GM23338 (cell line): ENCODE data around the gene EP400. TPM values are rescaled to one million over a fixed set of nuclear protein-coding genes. Genes with fewer than 3 reads are reported as not detected.

Experiments used
- ATAC-seq: fragments of 200-7000 bp; cut with Tn5 transposase; 3 replicates; pipeline ENCODE4 v1.9.1; 2020
- DNase-seq: peaks from one replicate; pipeline ENCODE4 v3.0.0-alpha.2; 2015; ENCODE audit warnings: low spot score
- H2AFZ ChIP-seq: fragments of 200-600 bp; sonication (generic); 2 replicates; pipeline ENCODE4 v1.8.0; 2016; ENCODE audit warnings: antibody characterized with exemption, mild to moderate bottlenecking, moderate library complexity
- H3F3A ChIP-seq: fragments of 200-600 bp; sonication (generic); replicated peaks from 2 replicates; pipeline ENCODE4 v1.8.0; 2017; ENCODE audit warnings: antibody characterized with exemption, mixed run types, low read depth
- H3K27ac ChIP-seq: fragments of 200-600 bp; sonication (generic); 2 replicates; pipeline ENCODE4 v1.6.1; 2016; ENCODE audit warnings: low read depth
- H3K27me3 ChIP-seq: fragments of 200-600 bp; sonication (generic); 2 replicates; pipeline ENCODE4 v1.8.0; 2016; ENCODE audit warnings: mild to moderate bottlenecking, mixed run types, moderate library complexity; ENCODE audit not compliant: insufficient read depth
- H3K36me3 ChIP-seq: fragments of 200-600 bp; sonication (generic); 2 replicates; pipeline ENCODE4 v1.8.0; 2016; ENCODE audit warnings: mild to moderate bottlenecking; ENCODE audit not compliant: insufficient read depth
- H3K4me1 ChIP-seq: fragments of 200-600 bp; sonication (generic); 2 replicates; pipeline ENCODE4 v1.8.0; 2016; ENCODE audit warnings: mild to moderate bottlenecking, moderate library complexity; ENCODE audit not compliant: insufficient read depth
- H3K4me2 ChIP-seq: fragments of 200-600 bp; sonication (generic); 2 replicates; pipeline ENCODE4 v1.7.1; 2017; ENCODE audit warnings: mixed run types
- H3K4me3 ChIP-seq: fragments of 200-600 bp; sonication (generic); 2 replicates; pipeline ENCODE4 v1.6.1; 2016; ENCODE audit warnings: mixed run types
- H3K79me2 ChIP-seq: fragments of 200-600 bp; sonication (generic); replicated peaks from 2 replicates; pipeline ENCODE4 v1.8.0; 2017; ENCODE audit warnings: mild to moderate bottlenecking; ENCODE audit not compliant: insufficient read depth
- H3K9me2 ChIP-seq: fragments of 200-600 bp; sonication (generic); 2 replicates; pipeline ENCODE4 v1.8.0; 2017; ENCODE audit not compliant: insufficient read depth
- H4K20me1 ChIP-seq: fragments of 200-600 bp; sonication (generic); replicated peaks from 2 replicates; pipeline ENCODE4 v1.8.0; 2017; ENCODE audit warnings: mild to moderate bottlenecking; ENCODE audit not compliant: insufficient read depth
- H3K27ac Mint-ChIP-seq: 2 replicates; pipeline ENCODE4 v1.8.0; 2020; ENCODE audit warnings: inconsistent platforms, mild to moderate bottlenecking, moderate library complexity, mixed read lengths
- H3K27me3 Mint-ChIP-seq: 3 replicates; pipeline ENCODE4 v1.8.0; 2022; ENCODE audit warnings: low read depth, mild to moderate bottlenecking, moderate library complexity, mixed read lengths, inconsistent platforms; ENCODE audit not compliant: insufficient read depth, poor library complexity
- H3K36me3 Mint-ChIP-seq: 3 replicates; pipeline ENCODE4 v1.8.0; 2021; ENCODE audit warnings: low read depth, mild to moderate bottlenecking, inconsistent platforms, moderate library complexity, mixed read lengths
- H3K4me1 Mint-ChIP-seq: 3 replicates; pipeline ENCODE4 v1.8.0; 2020; ENCODE audit warnings: mild to moderate bottlenecking, inconsistent platforms, mixed read lengths
- H3K4me3 Mint-ChIP-seq: 3 replicates; pipeline ENCODE4 v1.8.0; 2021; ENCODE audit warnings: moderate library complexity, mild to moderate bottlenecking, inconsistent platforms, mixed read lengths
- H3K9me3 Mint-ChIP-seq: 3 replicates; pipeline ENCODE4 v1.8.0; 2020; ENCODE audit warnings: moderate library complexity, mild to moderate bottlenecking, inconsistent platforms, mixed read lengths
- CREB1 ChIP-seq: fragments of 250-450 bp; sonication (Bioruptor Pico); IDR thresholded peaks from 2 replicates; pipeline ENCODE4 v1.5.0; 2020; ENCODE audit warnings: low read depth, mild to moderate bottlenecking, moderate library complexity
- EZH2 ChIP-seq: fragments of 200-600 bp; sonication (generic); IDR thresholded peaks from one replicate; pipeline ENCODE4 v1.8.0; 2017; ENCODE audit warnings: antibody characterized with exemption, mild to moderate bottlenecking, low read depth; ENCODE audit not compliant: unreplicated experiment
- EZH2phosphoT487 ChIP-seq: fragments of 200-600 bp; sonication (generic); IDR thresholded peaks from one replicate; pipeline ENCODE4 v1.8.1; 2018; ENCODE audit warnings: antibody characterized with exemption; ENCODE audit not compliant: unreplicated experiment
- JUNB ChIP-seq: IDR thresholded peaks from one replicate; pipeline ENCODE4 v1.6.1; 2016; ENCODE audit warnings: antibody characterized with exemption; ENCODE audit not compliant: unreplicated experiment
- NANOG ChIP-seq: IDR thresholded peaks from 2 replicates; pipeline ENCODE4 v1.6.1; 2016; ENCODE audit warnings: antibody characterized with exemption, borderline replicate concordance
- POLR2AphosphoS5 ChIP-seq: IDR thresholded peaks from 2 replicates; pipeline ENCODE4 v1.6.1; 2016; ENCODE audit warnings: antibody characterized with exemption, low read depth
- STAT1 ChIP-seq: IDR thresholded peaks from one replicate; pipeline ENCODE4 v1.6.1; 2016; ENCODE audit warnings: antibody characterized with exemption; ENCODE audit not compliant: unreplicated experiment
- ZNF114 ChIP-seq: fragments of 250-450 bp; sonication (Bioruptor Pico); IDR thresholded peaks from 2 replicates; pipeline ENCODE4 v1.5.0; 2020; ENCODE audit warnings: mild to moderate bottlenecking, moderate library complexity
- ZNF331 ChIP-seq: fragments of 250-450 bp; sonication (Bioruptor Pico); IDR thresholded peaks from 2 replicates; pipeline ENCODE4 v1.5.0; 2020; ENCODE audit warnings: low read depth, mild to moderate bottlenecking, moderate library complexity
- polyA plus RNA-seq: library from polyadenylated mRNA; unstranded; fragments of >200 nt; fragmentation: Nextera tagmentation; extraction: Ambion mirVana; gene quantifications from 2 replicates; pipeline ENCODE4 v1.2.1, GENCODE V29; 2016
- total RNA-seq: library from RNA; depleted of rRNA; stranded (reverse); fragments of >200 nt; shearing (Covaris generic); gene quantifications from 2 replicates; pipeline ENCODE4 v1.2.3, GENCODE V29; 2014
- TF ChIP-seq, protein P1 (sequence below): IDR thresholded peaks from one replicate; pipeline ENCODE4 v1.6.1; 2018; ENCODE audit warnings: antibody characterized with exemption; ENCODE audit not compliant: unreplicated experiment
- TF ChIP-seq, protein P2 (sequence below), 2 experiments: fragments of 200-600 bp in 1 of 2; sonication (generic) in 1 of 2; conservative IDR thresholded peaks; 2 replicates each; pipeline versions ENCODE4 v1.5.1 to v1.6.1; 2016 to 2017; ENCODE audit warnings: antibody characterized with exemption in 2 of 2, low read depth in 2 of 2, mild to moderate bottlenecking in 2 of 2, moderate library complexity in 1 of 2
- TF ChIP-seq, protein P3 (sequence below): IDR thresholded peaks from 2 replicates; pipeline ENCODE4 v1.6.1; 2016; ENCODE audit warnings: antibody characterized with exemption

Gene EP400
- total and polyA plus RNA-seq, 2 experiments from 2014 or later = 26.3 to 57.2 TPM

DNA sequence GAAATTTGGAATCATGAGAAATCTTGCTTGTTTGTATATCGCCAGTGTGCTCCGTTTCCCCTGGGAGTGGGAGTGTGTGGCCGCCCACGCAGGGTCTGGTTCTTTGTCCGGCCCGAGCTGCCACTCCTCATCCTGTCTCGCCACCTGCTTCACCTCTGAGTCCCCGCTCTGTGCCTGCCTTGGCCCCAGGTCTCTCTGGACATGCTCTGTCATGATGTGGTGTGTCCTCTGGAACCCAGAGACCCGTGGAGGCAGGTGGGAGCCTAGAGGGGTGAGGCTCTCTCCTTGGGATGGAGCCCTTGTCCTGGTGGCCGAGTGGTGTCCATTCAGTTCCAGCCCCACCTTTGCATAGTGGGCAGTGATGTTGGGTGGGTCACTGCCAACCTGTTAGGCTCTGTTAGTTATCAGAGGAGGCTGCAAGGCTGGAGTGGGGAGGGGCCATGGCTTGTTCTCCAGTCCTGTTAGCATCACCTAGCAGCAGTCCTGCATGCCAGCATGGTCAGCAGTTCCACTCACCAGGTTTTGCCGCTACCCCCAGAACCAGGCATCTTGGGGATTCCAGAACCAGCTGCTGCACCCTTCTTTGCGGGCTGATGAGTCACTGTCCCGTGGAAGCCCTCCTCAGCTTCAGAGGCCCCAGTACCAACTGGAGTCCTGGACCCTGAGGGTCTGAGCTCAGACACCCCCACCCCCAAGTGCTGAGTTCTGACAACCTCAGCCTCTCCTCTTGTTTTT lies 76.5 kb downstream of the EP400 start (continued):
- TF ChIP-seq STAT1 (no peak), EZH2 (no peak), ZNF114 (CRISPR knock-in tag) (no peak)
- TF ChIP-seq, protein P1, sequence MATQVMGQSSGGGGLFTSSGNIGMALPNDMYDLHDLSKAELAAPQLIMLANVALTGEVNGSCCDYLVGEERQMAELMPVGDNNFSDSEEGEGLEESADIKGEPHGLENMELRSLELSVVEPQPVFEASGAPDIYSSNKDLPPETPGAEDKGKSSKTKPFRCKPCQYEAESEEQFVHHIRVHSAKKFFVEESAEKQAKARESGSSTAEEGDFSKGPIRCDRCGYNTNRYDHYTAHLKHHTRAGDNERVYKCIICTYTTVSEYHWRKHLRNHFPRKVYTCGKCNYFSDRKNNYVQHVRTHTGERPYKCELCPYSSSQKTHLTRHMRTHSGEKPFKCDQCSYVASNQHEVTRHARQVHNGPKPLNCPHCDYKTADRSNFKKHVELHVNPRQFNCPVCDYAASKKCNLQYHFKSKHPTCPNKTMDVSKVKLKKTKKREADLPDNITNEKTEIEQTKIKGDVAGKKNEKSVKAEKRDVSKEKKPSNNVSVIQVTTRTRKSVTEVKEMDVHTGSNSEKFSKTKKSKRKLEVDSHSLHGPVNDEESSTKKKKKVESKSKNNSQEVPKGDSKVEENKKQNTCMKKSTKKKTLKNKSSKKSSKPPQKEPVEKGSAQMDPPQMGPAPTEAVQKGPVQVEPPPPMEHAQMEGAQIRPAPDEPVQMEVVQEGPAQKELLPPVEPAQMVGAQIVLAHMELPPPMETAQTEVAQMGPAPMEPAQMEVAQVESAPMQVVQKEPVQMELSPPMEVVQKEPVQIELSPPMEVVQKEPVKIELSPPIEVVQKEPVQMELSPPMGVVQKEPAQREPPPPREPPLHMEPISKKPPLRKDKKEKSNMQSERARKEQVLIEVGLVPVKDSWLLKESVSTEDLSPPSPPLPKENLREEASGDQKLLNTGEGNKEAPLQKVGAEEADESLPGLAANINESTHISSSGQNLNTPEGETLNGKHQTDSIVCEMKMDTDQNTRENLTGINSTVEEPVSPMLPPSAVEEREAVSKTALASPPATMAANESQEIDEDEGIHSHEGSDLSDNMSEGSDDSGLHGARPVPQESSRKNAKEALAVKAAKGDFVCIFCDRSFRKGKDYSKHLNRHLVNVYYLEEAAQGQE = no peak

DNA sequence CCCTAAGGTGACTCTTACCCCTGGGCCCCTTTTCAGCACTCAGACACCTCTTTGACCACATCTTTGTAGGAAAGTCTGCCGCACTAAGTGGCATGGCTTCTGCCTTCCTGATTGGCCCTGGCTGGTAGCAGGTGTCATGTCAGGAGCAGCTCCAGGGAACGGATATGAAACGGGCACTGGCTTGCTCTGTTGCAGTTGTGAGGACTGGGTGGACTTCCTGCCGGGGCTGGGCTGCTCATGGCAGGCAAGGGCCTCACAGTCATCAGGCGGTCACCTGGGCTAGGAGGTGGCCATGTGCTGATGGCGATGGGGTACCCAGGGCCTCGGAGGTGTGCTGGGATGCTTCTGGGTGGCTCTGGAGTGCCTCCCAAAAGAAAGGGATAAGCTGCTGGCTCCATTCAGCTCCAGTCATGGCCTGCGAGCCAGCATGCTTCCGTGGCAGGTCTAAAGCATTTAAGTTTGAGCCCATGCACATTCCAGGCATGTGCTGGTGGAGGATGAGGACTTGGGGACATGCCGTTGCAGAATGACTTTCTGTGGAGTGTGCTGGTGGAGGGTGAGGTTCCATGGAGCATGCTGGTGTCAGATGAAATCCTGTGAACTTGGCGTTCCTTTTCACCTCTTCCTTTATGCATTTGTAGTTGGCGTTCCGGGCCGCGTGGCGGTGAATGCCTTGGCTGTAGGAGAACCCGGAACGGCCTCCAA lies 77.2 kb downstream of the EP400 start:
- Mint-ChIP-seq H3K9me3 (no peaks in the 10 kb centered on the region), H3K27me3 (peaks cover 3% of the 10 kb centered on the region), H3K36me3 (peaks cover 83% of the 10 kb centered on the region), H3K4me3 (no peak overlapping the region), H3K4me1 (no peaks in the 10 kb centered on the region), H3K27ac (no peak overlapping the region)
- Histone ChIP-seq H3K36me3 (peaks cover 29% of the 10 kb centered on the region), H3K4me3 (no peak overlapping the region), H3F3A (no peaks in the 10 kb centered on the region), H3K9me2 (no peaks in the 10 kb centered on the region), H4K20me1 (no peaks in the 10 kb centered on the region), H3K79me2 (no peaks in the 10 kb centered on the region), H3K4me2 (no peak overlapping the region), H3K27ac (no peak overlapping the region), H2AFZ (no peak overlapping the region), H3K27me3 (no peaks in the 10 kb centered on the region), H3K4me1 (no peaks in the 10 kb centered on the region)
- DNase-seq = no peak
- ATAC-seq = no peak
- TF ChIP-seq EZH2phosphoT487 (no peak), EZH2 (no peak), ZNF114 (CRISPR knock-in tag) (no peak), JUNB (no peak), CREB1 (CRISPR knock-in tag) (no peak), POLR2AphosphoS5 (no peak), STAT1 (no peak), ZNF331 (CRISPR knock-in tag) (no peak), NANOG (no peak)
- TF ChIP-seq, protein P2, sequence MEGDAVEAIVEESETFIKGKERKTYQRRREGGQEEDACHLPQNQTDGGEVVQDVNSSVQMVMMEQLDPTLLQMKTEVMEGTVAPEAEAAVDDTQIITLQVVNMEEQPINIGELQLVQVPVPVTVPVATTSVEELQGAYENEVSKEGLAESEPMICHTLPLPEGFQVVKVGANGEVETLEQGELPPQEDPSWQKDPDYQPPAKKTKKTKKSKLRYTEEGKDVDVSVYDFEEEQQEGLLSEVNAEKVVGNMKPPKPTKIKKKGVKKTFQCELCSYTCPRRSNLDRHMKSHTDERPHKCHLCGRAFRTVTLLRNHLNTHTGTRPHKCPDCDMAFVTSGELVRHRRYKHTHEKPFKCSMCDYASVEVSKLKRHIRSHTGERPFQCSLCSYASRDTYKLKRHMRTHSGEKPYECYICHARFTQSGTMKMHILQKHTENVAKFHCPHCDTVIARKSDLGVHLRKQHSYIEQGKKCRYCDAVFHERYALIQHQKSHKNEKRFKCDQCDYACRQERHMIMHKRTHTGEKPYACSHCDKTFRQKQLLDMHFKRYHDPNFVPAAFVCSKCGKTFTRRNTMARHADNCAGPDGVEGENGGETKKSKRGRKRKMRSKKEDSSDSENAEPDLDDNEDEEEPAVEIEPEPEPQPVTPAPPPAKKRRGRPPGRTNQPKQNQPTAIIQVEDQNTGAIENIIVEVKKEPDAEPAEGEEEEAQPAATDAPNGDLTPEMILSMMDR (conservative IDR thresholded peaks at IDR 0.05; ENCODE audit: low read depth in 2 of 2) = no peak
- TF ChIP-seq, protein P3, sequence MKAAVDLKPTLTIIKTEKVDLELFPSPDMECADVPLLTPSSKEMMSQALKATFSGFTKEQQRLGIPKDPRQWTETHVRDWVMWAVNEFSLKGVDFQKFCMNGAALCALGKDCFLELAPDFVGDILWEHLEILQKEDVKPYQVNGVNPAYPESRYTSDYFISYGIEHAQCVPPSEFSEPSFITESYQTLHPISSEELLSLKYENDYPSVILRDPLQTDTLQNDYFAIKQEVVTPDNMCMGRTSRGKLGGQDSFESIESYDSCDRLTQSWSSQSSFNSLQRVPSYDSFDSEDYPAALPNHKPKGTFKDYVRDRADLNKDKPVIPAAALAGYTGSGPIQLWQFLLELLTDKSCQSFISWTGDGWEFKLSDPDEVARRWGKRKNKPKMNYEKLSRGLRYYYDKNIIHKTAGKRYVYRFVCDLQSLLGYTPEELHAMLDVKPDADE = no peak
- TF ChIP-seq, protein P1 = no peak
